Panc1 (cell line): ENCODE measurements around the gene FNIP2. TPM values are rescaled to one million over a fixed set of nuclear protein-coding genes. Genes with fewer than 3 reads are reported as not detected.

ENCODE experiments used
- ATAC-seq: fragments of 200-7000 bp; cut with Tn5 transposase; 2 replicates; pipeline ENCODE4 v1.9.1; 2020; ENCODE audit warnings: mild to moderate bottlenecking, moderate library complexity
- BruUV-seq: library from RNA; stranded (reverse); fragments of 400-500 nt; replicated peaks from 2 replicates; lab custom pipeline; 2021; lab: Mats Ljungman, UMichigan
- CTCF ChIA-PET: fragments of 300-600 bp; sonication (Branson Sonifier 250); formaldehyde crosslinking; loops from one replicate; lab custom pipeline; 2022; ENCODE audit warnings: antibody characterized with exemption; lab: Charles Lee
- POLR2A ChIA-PET: fragments of 300-600 bp; sonication (Branson Sonifier 250); formaldehyde crosslinking; loops from one replicate; lab custom pipeline; 2022; ENCODE audit warnings: antibody characterized with exemption; lab: Charles Lee
- DNase-seq: peaks from one replicate; pipeline ENCODE4 v3.0.0-alpha.2; 2010; ENCODE audit warnings: low read depth, low spot score
- H3K27ac ChIP-seq: 2 replicates; pipeline ENCODE4 v1.5.1; 2011; ENCODE audit warnings: mild to moderate bottlenecking, low read length, inconsistent platforms
- H3K27me3 ChIP-seq: fragments of 200-500 bp; sonication (Bioruptor generic); 2 replicates; pipeline ENCODE4 v1.6.0; 2014; ENCODE audit warnings: low read length, inconsistent platforms; ENCODE audit not compliant: control insufficient read depth, insufficient read depth
- H3K36me3 ChIP-seq: fragments of 200-500 bp; sonication (Bioruptor generic); 2 replicates; pipeline ENCODE4 v1.5.1; 2014; ENCODE audit warnings: inconsistent platforms, mild to moderate bottlenecking, low read length, moderate library complexity; ENCODE audit not compliant: control insufficient read depth, insufficient read depth
- H3K4me1 ChIP-seq: 2 replicates; pipeline ENCODE4 v1.5.1; 2011; ENCODE audit warnings: inconsistent platforms, mild to moderate bottlenecking, low read length, moderate library complexity; ENCODE audit not compliant: control insufficient read depth, insufficient read depth
- H3K4me3 ChIP-seq, 2 experiments: 2 replicates each; pipeline ENCODE4 v1.5.1; 2011 to 2012; ENCODE audit warnings: low read depth in 2 of 2, low read length in 2 of 2, mild to moderate bottlenecking in 2 of 2, inconsistent platforms in 1 of 2, moderate library complexity in 1 of 2
- H3K9me3 ChIP-seq: fragments of 200-500 bp; sonication (Bioruptor generic); 2 replicates; pipeline ENCODE4 v1.5.1; 2014; ENCODE audit warnings: low read depth, mild to moderate bottlenecking, inconsistent platforms, low read length, moderate library complexity; ENCODE audit not compliant: control insufficient read depth, insufficient read depth
- POLR2AphosphoS5 ChIP-seq: IDR thresholded peaks from 2 replicates; pipeline ENCODE4 v1.6.1; 2012; ENCODE audit warnings: mild to moderate bottlenecking, low read depth, low read length, moderate library complexity
- SIN3A ChIP-seq: IDR thresholded peaks from 2 replicates; pipeline ENCODE4 v1.6.1; 2012; ENCODE audit warnings: low read depth, mild to moderate bottlenecking, low read length, moderate library complexity, borderline replicate concordance; ENCODE audit not compliant: insufficient read depth
- TCF7L2 ChIP-seq: IDR thresholded peaks from 2 replicates; pipeline ENCODE4 v1.6.1; 2011; ENCODE audit warnings: mild to moderate bottlenecking, low read depth, low read length, inconsistent platforms
- in situ Hi-C: cut with HindIII; loops from 2 replicates; pipeline ENCODE4 v1.10.0; 2016; ENCODE audit warnings: low sequenced_read_pairs, low pct_unique_long_range_greater_than_20kb
- intact Hi-C: fragments of 100-400 bp; cut with micrococcal nuclease; formaldehyde crosslinking; loops from one replicate; pipeline ENCODE4 v1.10.0; 2022; ENCODE audit not compliant: unreplicated experiment
- total RNA-seq: library from RNA; stranded (reverse); gene quantifications from one replicate; pipeline ENCODE4 v1.2.1, GENCODE V29; 2021; ENCODE audit not compliant: unreplicated experiment
- TF ChIP-seq, protein P1 (sequence below), 2 experiments: IDR thresholded peaks; 2 replicates each; pipeline ENCODE4 v1.6.1; 2011 to 2012; ENCODE audit warnings: low read depth in 2 of 2, control low read depth in 1 of 2, low read length in 1 of 2, mild to moderate bottlenecking in 1 of 2, moderate library complexity in 1 of 2; ENCODE audit not compliant: insufficient read depth in 1 of 2
- TF ChIP-seq, protein P2 (sequence below): fragments of 450-650 bp; IDR thresholded peaks from 2 replicates; pipeline ENCODE4 v1.5.1; 2017; ENCODE audit warnings: mild to moderate bottlenecking

The FNIP2 gene
- total RNA-seq, 1 experiment from 2014 or later = 17.7 TPM

- DNase-seq (no peak), ATAC-seq (no peak)
- ChIA-PET CTCF (no interaction called here), POLR2A (no interaction called here)
- intact Hi-C loops (no loop called here), in situ Hi-C loops (no loop called here)
- Histone ChIP-seq H3K36me3 (no peaks in the 10 kb centered on the region), H3K9me3 (no peaks in the 10 kb centered on the region), H3K4me3 (no peak overlapping the region), H3K27me3 (no peaks in the 10 kb centered on the region), H3K27ac (no peak overlapping the region), H3K4me1 (peaks cover 24% of the 10 kb centered on the region)
- TF ChIP-seq SIN3A (no peak), TCF7L2 (no peak), POLR2AphosphoS5 (no peak)
- TF ChIP-seq, protein P1, sequence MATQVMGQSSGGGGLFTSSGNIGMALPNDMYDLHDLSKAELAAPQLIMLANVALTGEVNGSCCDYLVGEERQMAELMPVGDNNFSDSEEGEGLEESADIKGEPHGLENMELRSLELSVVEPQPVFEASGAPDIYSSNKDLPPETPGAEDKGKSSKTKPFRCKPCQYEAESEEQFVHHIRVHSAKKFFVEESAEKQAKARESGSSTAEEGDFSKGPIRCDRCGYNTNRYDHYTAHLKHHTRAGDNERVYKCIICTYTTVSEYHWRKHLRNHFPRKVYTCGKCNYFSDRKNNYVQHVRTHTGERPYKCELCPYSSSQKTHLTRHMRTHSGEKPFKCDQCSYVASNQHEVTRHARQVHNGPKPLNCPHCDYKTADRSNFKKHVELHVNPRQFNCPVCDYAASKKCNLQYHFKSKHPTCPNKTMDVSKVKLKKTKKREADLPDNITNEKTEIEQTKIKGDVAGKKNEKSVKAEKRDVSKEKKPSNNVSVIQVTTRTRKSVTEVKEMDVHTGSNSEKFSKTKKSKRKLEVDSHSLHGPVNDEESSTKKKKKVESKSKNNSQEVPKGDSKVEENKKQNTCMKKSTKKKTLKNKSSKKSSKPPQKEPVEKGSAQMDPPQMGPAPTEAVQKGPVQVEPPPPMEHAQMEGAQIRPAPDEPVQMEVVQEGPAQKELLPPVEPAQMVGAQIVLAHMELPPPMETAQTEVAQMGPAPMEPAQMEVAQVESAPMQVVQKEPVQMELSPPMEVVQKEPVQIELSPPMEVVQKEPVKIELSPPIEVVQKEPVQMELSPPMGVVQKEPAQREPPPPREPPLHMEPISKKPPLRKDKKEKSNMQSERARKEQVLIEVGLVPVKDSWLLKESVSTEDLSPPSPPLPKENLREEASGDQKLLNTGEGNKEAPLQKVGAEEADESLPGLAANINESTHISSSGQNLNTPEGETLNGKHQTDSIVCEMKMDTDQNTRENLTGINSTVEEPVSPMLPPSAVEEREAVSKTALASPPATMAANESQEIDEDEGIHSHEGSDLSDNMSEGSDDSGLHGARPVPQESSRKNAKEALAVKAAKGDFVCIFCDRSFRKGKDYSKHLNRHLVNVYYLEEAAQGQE (IDR thresholded peaks at IDR 0.05; ENCODE audit: insufficient read depth in 1 of 2, low read depth in 2 of 2, low read length in 1 of 2) = no peak
- no TSS peak for BruUV-seq
These were observed 37.0 kb downstream of the FNIP2 start for GRCh38 chr4:158805635-158806471.

DNA sequence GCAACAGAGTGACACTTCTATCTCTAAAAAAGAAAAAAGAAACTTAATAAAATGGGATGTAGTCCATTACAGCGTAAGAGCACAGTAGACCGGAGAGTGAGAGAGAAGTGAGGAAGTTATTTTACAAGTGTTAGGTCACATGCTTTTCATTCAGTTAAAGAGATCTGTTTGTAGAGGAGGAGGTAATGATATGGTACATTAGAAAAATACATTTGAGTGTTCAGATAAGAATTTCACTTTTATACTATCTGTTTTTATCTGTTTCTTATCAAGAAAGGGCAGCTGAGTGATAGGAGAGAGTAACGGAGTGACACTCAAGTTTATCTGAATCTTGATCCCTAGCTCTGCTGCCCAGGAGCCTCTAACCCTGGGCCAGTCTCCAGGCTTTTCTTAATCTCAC is 38.9 kb downstream of the FNIP2 start:
- no peak overlapping the region for H3K4me3 ChIP-seq
- H3K27me3 ChIP-seq = no peaks in the 10 kb centered on the region
- no peak for ATAC-seq
- H3K36me3 ChIP-seq = no peaks in the 10 kb centered on the region
- TF ChIP-seq POLR2AphosphoS5 = no peak
- TF ChIP-seq, protein P2, sequence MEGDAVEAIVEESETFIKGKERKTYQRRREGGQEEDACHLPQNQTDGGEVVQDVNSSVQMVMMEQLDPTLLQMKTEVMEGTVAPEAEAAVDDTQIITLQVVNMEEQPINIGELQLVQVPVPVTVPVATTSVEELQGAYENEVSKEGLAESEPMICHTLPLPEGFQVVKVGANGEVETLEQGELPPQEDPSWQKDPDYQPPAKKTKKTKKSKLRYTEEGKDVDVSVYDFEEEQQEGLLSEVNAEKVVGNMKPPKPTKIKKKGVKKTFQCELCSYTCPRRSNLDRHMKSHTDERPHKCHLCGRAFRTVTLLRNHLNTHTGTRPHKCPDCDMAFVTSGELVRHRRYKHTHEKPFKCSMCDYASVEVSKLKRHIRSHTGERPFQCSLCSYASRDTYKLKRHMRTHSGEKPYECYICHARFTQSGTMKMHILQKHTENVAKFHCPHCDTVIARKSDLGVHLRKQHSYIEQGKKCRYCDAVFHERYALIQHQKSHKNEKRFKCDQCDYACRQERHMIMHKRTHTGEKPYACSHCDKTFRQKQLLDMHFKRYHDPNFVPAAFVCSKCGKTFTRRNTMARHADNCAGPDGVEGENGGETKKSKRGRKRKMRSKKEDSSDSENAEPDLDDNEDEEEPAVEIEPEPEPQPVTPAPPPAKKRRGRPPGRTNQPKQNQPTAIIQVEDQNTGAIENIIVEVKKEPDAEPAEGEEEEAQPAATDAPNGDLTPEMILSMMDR = no peak
- TF ChIP-seq, protein P1 (IDR thresholded peaks at IDR 0.05; ENCODE audit: insufficient read depth in 1 of 2, low read depth in 2 of 2, low read length in 1 of 2) = no peak
- TF ChIP-seq SIN3A = no peak
- TF ChIP-seq TCF7L2 = no peak
- CTCF ChIA-PET = no interaction called here
- peaks cover 29% of the 10 kb centered on the region for H3K4me1 ChIP-seq
- no TSS peak for BruUV-seq
- H3K9me3 ChIP-seq = no peaks in the 10 kb centered on the region
- POLR2A ChIA-PET = no interaction called here
- no peak overlapping the region for H3K27ac ChIP-seq
- in situ Hi-C loops = no loop called here
- no peak for DNase-seq
- intact Hi-C loops = no loop called here
